ENCODE results near the gene ZG16. TPM values are rescaled to one million over a fixed set of nuclear protein-coding genes. Genes with fewer than 3 reads are reported as not detected.
"Not testable (repeated sequence)": the region's sequence is repeated elsewhere in the genome, so short reads cannot be mapped to it uniquely, and the experiment has no call there.

Gene ZG16
- total RNA-seq, 2 donors from 2014 or later, result not detected

DNA sequence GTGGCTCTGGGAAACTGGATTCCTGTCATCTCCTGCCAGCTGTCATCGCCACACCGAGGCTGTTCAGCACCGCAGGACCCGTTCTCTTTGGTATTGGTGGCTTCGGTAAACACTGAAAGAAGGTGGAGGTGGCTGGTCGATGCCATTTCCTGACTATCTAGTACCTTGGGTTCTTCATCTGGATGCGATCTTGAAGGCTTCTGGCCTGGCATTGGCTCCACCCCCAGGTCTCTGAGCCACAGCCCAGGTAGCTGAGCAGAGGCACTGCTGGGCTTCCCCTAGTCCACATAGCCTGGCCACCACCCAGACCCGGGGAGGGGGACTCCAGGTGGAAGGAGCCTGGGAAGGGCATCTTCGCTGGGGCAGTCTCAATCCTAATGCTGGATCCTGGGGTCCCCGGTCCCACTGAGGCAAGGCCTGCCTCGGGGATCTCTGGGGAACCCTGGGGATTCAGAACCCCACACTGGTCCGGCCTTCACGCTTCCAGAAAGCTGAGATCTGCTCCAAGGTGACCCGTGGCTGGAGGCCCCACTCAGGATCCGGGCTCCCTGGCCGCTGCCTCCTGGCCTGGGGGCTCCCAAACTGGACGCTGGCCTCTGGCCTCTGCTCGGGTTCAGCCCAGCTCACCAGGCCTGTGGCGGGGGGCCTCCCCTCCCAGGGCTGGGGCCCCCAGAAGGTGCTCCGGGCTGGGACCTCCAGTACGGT lies 34.1 kb upstream of the ZG16 start:
- DNase-seq (ENCODE audit: low spot score), result peak; percentile 60
- Mint-ChIP-seq H3K9me3 (no peaks in the 10 kb centered on the region), H3K4me1 (ENCODE audit: low read depth in 2 of 2) (peaks cover 46 to 63% of the 10 kb centered on the region in 2 donors), H3K27ac (peak overlapping the region; percentile 97 to 99), H3K36me3 (no peaks in the 10 kb centered on the region), H3K27me3 (no peaks in the 10 kb centered on the region), H3K4me3 (peak overlapping the region; percentile 99)
- ATAC-seq, result no peak

DNA sequence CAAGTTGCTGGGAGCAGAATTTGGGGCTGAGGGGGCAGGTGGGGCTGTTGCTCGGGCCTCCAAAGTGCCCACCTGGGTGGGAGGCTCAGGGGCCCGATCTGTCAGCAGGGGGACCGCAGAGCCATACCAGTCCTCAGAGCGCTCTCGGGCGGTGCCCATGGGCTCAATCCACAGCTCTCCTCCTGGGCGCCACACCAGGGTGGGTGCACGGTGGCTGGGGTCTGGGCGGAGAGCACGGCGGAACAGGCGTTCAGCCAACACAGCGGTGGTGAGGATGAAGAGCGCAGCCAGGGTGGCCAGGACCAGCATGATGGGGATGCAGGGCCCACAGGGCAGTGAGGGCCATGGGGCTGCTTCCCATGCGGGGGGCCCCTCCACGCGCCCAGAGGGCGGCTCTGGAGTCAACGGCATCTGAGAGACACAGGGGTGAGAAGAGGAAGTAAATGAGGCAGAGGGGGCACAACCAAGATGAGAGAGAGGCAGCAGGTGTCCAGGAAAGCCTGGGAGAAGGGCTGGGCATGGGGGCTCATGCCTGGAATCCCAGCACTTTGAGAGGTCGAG lies 33.4 kb upstream of the ZG16 start:
- no peaks in the 10 kb centered on the region for H3K36me3 Mint-ChIP-seq
- no peaks in the 10 kb centered on the region for H3K27me3 Mint-ChIP-seq
- ATAC-seq (no peak), DNase-seq (ENCODE audit: low spot score) (peak; percentile 61)
- no peaks in the 10 kb centered on the region for H3K9me3 Mint-ChIP-seq
- H3K4me1 Mint-ChIP-seq (ENCODE audit: low read depth in 2 of 2), result peaks cover 47 to 61% of the 10 kb centered on the region in 2 donors
- H3K4me3 Mint-ChIP-seq, result peak overlapping the region; percentile 99
- peak overlapping the region; percentile 97 to 99 for H3K27ac Mint-ChIP-seq

DNA sequence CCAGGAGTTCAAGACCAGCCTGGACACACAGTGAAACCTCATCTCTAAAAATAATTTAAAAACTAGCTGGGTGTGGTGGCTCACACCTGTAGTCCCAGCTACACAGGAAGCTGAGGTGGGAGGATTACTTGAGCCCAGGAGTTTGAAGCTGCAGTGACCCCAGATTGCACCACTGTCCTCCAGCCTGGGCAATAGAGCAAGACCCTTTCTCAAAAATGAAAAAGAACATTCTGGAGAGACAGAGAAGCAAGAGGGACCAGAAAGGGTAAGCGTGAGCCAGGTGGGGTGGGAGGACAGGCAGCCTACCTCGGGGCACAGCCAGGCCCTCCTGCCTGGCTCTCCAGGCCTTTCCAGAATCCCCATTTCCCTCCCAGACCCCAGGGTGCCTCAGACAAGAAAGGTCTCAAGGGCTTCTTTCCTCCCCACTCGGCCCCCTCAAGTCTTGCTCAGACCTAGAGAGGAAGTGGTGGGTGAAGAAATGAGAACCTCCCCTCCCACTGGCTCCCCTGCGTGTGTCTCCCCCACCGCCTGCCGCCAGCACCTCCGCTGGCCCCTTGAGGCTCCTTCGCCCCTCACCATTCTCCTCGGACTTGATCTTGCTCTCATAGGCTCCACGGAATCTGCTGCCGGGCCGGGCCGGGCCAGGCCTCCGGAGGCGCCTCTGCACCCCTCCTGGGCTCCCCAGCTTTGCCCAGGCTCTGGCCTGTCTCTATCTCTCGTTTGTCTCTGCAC lies 32.8 kb upstream of the ZG16 start:
- ATAC-seq, result peak; percentile 85 to 86
- Mint-ChIP-seq H3K4me3 (peak overlapping the region; percentile 99), H3K36me3 (no peaks in the 10 kb centered on the region), H3K27ac (peak overlapping the region; percentile 97 to 99), H3K9me3 (no peaks in the 10 kb centered on the region), H3K27me3 (no peaks in the 10 kb centered on the region), H3K4me1 (ENCODE audit: low read depth in 2 of 2) (peaks cover 41 to 55% of the 10 kb centered on the region in 2 donors)
- DNase-seq (ENCODE audit: low spot score), result peak; percentile 72

DNA sequence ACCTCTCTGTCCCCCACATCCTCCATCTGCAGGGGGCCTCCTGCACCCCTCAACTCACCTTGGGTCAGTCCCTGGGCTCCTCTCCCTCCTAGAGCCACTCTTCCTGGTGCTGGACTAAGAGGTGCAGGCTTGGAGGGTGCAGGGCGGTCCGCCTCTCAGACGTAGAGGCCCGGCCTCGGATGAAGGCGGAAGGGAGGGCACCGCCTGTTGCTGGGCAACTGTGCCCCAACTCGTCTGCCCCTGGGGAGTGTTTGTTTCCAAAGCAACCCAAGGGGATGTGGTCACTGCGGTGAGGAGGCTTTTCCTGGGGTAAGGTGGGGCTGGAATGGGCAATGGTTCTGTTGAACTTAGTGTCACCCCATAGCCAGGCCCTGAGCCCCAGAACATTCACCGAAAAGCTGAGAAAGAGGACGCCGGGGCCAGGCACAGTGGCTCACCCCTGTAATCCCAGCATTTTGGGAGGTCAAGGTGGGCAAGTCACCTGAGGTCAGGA lies 32.2 kb upstream of the ZG16 start, which contains the start of gene C16orf54:
Gene C16orf54 (minus strand): TSS at position 138 of the 493 bp plus-strand sequence. CDS start 1,039 bp downstream, outside the sequence.
- DNase-seq (ENCODE audit: low spot score), result peak; percentile 89
- peak within 1 kb of the TSS; percentile 99 for H3K4me3 Mint-ChIP-seq

DNA sequence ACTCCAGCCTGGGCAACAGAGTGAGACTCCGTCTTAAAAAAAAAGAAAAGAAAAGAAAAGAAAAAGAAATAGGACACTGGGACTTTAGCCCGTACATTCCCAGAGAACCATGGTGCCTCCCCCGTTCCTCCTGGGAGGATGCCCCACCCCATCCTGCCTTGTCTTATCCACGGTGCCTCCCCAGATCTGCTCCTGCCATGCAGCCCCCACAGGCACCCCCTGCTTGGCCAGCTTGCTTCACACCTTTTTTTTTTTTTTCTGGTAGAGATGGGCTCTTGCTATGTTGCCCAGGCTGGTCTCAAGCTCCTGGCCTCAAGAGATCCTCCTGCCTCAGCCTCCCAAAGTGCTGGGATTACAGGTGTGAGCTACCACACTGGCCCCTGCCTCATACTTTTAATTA lies 31.5 kb upstream of the ZG16 start:
- not testable (repeated sequence) for H3K9me3 Mint-ChIP-seq, H3K27me3 Mint-ChIP-seq, H3K36me3 Mint-ChIP-seq, ATAC-seq
- peak; percentile 61 for DNase-seq (ENCODE audit: low spot score)
- Mint-ChIP-seq H3K27ac (peak overlapping the region; percentile 97 to 99), H3K4me3 (peak overlapping the region; percentile 99), H3K4me1 (ENCODE audit: low read depth in 2 of 2) (peaks cover 32 to 42% of the 10 kb centered on the region in 2 donors)

More for the DNA sequence above, 32.2 kb upstream of the ZG16 start, which contains the start of gene C16orf54:
- peak within 1 kb of the TSS; percentile 97 to 99 for H3K27ac Mint-ChIP-seq
- no peaks in the 10 kb centered on the region for H3K9me3 Mint-ChIP-seq
- ATAC-seq, result peak; percentile 93 to 94
- no peaks in the 10 kb centered on the region for H3K27me3 Mint-ChIP-seq
- H3K4me1 Mint-ChIP-seq (ENCODE audit: low read depth in 2 of 2), result peaks cover 38 to 49% of the 10 kb centered on the region in 2 donors
- H3K36me3 Mint-ChIP-seq, result no peaks in the 10 kb centered on the region

DNA sequence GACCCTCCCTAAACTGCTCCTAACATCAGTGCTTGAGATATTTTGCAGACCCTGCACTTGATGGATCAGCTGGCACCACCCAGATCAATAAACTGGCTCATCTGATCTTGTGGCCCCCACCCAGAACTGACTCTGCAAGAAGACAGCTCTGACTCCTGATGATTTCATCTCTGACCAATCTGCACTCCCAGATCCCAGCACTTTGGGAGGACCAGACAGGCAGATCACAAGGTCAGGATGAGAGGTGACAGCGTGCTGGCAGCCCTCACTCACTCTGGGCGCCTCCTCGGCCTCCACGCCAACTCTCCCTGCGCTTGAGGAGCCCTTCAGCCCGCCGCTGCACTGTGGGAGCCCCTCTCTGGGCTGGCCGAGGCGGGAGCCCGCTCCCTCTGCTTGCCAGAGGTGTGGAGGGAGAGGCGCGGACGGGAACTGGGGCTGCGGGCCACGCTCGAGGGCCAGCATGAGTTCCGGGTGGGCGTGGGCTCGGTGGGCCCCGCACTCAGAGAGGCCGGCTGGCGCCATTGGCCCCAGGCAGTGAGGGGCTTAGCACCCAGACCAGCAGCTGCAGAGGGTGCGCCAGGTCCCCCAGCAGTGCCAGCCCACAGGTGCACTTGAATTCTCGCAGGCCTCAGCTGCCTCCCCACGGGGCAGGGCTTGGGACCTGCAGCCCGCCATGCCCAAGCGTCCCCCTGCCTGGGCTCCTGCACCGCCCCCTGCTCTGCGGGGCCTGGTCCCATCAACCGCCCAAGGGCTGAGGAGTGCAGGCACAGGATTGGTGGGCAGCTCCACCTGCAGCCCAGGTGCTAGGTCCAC lies 29.9 kb upstream of the ZG16 start:
- no peaks in the 10 kb centered on the region for H3K36me3 Mint-ChIP-seq
- no peaks in the 10 kb centered on the region for H3K27me3 Mint-ChIP-seq
- H3K27ac Mint-ChIP-seq, result no peak overlapping the region
- no peak overlapping the region for H3K4me3 Mint-ChIP-seq
- ATAC-seq (no peak), DNase-seq (ENCODE audit: low spot score) (peak; percentile 46)
- H3K9me3 Mint-ChIP-seq, result no peaks in the 10 kb centered on the region
- H3K4me1 Mint-ChIP-seq (ENCODE audit: low read depth in 2 of 2), result peaks cover 29 to 40% of the 10 kb centered on the region in 2 donors

DNA sequence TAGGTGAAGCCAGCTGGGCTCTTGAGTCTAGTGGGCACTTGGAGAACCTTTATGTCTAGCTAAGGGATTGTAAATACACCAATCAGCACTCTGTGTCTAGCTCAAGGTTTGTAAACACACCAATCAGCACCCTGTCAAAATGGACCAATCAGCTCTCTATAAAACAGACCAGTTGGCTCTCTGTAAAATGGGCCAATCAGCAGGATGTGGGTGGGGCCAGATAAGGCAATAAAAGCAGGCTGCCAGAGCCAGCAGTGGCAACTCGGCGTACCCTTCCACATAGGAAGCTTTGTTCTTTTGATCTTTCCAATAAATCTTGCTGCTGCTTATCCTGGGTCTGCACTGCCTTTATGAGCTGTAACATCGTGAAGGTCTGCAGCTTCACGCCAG lies 29.3 kb upstream of the ZG16 start:
- ATAC-seq; DNase-seq (ENCODE audit: low spot score); H3K27ac Mint-ChIP-seq; H3K27me3 Mint-ChIP-seq; H3K4me3 Mint-ChIP-seq; H3K36me3 Mint-ChIP-seq; H3K9me3 Mint-ChIP-seq: not testable (repeated sequence)
- H3K4me1 Mint-ChIP-seq (ENCODE audit: low read depth in 2 of 2), result peaks cover 28 to 34% of the 10 kb centered on the region in 2 donors

DNA sequence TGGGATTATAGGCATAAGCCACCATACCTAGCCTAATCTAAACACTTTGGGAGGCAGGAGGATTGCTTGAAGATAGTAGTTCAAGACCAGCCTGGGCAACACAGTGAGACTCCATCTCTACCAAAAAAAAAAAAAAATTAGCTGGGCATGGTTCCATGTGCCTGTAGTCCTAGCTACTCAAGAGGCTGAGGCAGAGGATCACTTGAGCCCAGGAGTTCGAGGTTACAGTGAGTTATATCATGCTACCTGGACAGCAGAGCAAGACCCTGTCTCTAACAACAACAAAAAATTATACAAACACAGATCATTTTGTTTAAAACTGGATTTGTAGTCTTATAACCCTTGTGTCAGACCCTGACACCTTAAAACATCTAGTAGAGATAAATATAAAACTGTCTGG lies 24.5 kb upstream of the ZG16 start:
- peaks cover 3 to 4% of the 10 kb centered on the region in 2 donors for H3K4me1 Mint-ChIP-seq (ENCODE audit: low read depth in 2 of 2)
- H3K4me3 Mint-ChIP-seq, result no peak overlapping the region
- H3K9me3 Mint-ChIP-seq, result no peaks in the 10 kb centered on the region
- no peak overlapping the region for H3K27ac Mint-ChIP-seq
- no peaks in the 10 kb centered on the region for H3K27me3 Mint-ChIP-seq
- no peak for DNase-seq (ENCODE audit: low spot score)
- no peaks in the 10 kb centered on the region for H3K36me3 Mint-ChIP-seq
- ATAC-seq, result no peak

DNA sequence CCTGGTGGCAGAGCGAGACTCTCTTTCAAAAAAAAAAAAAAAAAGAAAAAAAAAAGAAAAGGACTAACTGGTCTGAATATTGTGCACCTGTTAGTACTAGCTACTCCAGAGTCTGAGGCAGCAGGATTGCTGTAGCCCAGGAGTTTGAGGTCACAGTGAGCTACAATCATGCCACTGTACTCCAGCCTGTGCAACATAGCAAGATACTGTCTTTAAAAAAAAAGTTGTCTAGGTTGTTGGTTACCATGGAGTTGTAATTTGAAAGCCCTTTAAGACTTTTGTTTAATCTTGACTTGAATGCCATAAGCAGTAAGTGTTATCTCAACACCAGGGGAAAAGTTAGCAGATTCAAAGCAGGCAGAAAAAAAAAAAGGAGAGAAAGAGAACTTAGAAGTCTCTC lies 21.4 kb upstream of the ZG16 start:
- peaks cover 0 to 5% of the 10 kb centered on the region in 2 donors for H3K4me1 Mint-ChIP-seq (ENCODE audit: low read depth in 2 of 2)

DNA sequence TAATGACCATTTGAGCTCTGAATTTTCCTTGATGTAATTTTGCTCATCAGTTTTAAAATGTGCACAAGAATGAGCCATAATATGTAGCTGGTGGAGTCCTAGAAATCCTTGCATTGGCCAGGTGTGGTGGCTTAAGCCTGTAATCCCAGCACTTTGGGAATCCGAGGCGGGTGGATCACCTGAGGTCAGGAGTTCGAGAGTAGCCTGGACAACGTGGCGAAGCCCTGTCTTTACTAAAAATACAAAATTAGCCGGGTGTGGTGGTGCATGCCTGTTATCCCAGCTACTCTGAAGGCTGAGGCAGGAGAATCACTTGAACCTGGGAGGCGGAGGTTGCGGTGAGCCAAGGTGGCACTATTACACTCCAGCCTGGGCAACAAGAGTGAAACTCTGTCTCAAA lies 21.0 kb upstream of the ZG16 start:
- H3K4me3 Mint-ChIP-seq; H3K4me1 Mint-ChIP-seq (ENCODE audit: low read depth in 2 of 2); H3K27me3 Mint-ChIP-seq; DNase-seq (ENCODE audit: low spot score); H3K36me3 Mint-ChIP-seq; H3K27ac Mint-ChIP-seq; ATAC-seq; H3K9me3 Mint-ChIP-seq: not testable (repeated sequence)

More for the DNA sequence above, 21.4 kb upstream of the ZG16 start:
- H3K27ac Mint-ChIP-seq, result no peak overlapping the region
- DNase-seq (ENCODE audit: low spot score) (no peak), ATAC-seq (no peak)
- no peaks in the 10 kb centered on the region for H3K27me3 Mint-ChIP-seq
- H3K4me3 Mint-ChIP-seq, result no peak overlapping the region
- no peaks in the 10 kb centered on the region for H3K36me3 Mint-ChIP-seq
- no peaks in the 10 kb centered on the region for H3K9me3 Mint-ChIP-seq

DNA sequence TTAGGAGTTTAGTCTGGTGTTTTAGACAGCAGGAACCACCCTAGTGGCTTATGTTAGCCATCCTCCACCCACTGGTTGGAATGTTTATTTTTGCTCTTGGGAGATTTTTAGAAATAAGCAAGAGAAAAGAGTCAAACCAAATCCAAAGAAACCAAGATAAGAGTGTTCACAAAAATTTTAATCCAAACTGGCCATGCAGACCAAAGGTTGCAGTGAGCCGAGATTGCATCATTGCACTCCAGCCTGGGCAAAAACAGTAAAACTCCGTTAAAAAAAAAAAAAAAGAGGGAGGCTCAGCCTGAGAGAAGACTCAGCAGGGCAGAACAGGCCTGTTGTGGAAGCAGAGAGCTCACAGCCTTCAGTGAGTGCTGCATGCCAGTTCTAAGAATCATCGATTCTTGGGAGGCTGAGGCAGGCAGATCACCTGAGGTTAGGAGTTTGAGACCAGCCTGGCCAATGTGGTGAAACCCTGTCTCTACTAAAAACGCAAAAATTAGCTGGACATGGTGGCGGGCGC lies 20.0 kb upstream of the ZG16 start:
- ATAC-seq (no peak), DNase-seq (ENCODE audit: low spot score) (no peak)
- Mint-ChIP-seq H3K36me3 (no peaks in the 10 kb centered on the region), H3K4me1 (ENCODE audit: low read depth in 2 of 2) (peaks cover 2 to 7% of the 10 kb centered on the region in 2 donors), H3K27ac (no peak overlapping the region), H3K4me3 (no peak overlapping the region), H3K9me3 (no peaks in the 10 kb centered on the region), H3K27me3 (no peaks in the 10 kb centered on the region)

DNA sequence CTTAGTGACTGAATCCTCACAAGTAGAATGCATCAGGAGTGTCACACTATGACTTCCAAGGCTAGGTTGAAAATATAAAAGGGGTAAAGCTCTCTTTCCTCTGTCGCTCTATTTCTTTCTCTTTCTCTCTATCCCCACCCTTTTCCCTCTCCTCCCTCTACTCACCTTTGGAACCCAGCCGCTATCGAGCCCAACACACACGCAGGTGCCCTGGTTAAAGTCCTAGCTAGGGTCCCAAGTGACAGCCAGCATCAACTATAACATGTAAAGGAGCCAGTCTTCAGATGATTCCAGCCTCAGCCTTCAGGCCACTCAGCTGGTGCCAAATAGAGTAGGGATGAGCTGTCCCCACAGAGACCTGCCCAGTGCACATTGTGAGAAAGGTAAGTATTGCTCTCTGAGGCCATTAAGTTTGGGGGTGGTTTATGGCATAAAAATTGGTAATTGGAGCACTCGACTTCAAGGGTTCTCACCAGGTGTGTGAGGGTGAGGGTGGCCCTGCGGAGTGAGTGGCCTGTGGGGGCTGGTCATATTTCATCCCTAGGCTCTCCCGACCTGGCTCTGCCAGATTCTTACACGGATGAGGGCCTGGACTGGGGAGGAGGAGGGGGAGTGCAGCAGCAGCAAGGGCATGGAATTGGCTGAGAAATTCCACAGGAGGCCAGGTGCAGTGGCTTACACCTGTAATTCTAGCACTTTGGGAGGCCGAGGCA lies 17.3 kb upstream of the ZG16 start:
- no peak for DNase-seq (ENCODE audit: low spot score)
- H3K9me3 Mint-ChIP-seq, result no peaks in the 10 kb centered on the region
- H3K4me3 Mint-ChIP-seq, result no peak overlapping the region
- no peak overlapping the region for H3K27ac Mint-ChIP-seq
- H3K27me3 Mint-ChIP-seq, result peaks cover 0 to 3% of the 10 kb centered on the region in 2 donors
- no peaks in the 10 kb centered on the region for H3K36me3 Mint-ChIP-seq
- peaks cover 8 to 12% of the 10 kb centered on the region in 2 donors for H3K4me1 Mint-ChIP-seq (ENCODE audit: low read depth in 2 of 2)
- ATAC-seq, result no peak
